ENCODE measurements around the gene NRXN3. TPM values are rescaled to one million over a fixed set of nuclear protein-coding genes. Genes with fewer than 3 reads are reported as not detected.
"Not testable (repeated sequence)": the region's sequence is repeated elsewhere in the genome, so short reads cannot be mapped to it uniquely, and the experiment has no call there.

NRXN3 gene
- total RNA-seq, 2 donors from 2014 or later: 1.2 to 7.8 TPM

DNA sequence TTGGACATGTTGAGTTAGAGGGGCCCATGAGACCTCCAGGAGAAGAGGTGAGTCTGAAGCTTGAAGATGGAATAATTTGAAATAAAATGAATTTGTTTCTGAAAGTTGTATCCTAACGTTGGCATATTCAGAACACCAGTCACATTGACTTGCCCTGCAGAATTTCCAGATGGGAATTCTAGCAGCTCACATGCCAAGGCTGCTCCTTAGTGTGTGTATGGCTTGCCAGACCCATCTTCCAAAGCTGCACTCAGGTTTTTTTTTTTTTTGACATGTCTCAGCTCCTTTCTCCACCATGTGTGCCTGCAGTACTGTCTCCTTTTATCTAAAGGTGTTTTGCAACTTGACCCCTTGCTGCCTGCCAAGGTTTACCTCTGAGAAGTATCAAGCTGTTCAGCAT is 261.9 kb downstream of the NRXN3 start:
- intact Hi-C loops (cut with DNase I): no loop called here
- no peak overlapping the region for H3K9ac ChIP-seq (ENCODE audit: low read depth in 2 of 2, low read length in 2 of 2)
- no peaks in the 10 kb centered on the region for H3K27me3 ChIP-seq
- H3K27ac ChIP-seq: no peak overlapping the region
- H3K4me1 ChIP-seq: no peaks in the 10 kb centered on the region
- no peak for DNase-seq
- no peaks in the 10 kb centered on the region for H3K36me3 ChIP-seq
- TF ChIP-seq, protein P1, sequence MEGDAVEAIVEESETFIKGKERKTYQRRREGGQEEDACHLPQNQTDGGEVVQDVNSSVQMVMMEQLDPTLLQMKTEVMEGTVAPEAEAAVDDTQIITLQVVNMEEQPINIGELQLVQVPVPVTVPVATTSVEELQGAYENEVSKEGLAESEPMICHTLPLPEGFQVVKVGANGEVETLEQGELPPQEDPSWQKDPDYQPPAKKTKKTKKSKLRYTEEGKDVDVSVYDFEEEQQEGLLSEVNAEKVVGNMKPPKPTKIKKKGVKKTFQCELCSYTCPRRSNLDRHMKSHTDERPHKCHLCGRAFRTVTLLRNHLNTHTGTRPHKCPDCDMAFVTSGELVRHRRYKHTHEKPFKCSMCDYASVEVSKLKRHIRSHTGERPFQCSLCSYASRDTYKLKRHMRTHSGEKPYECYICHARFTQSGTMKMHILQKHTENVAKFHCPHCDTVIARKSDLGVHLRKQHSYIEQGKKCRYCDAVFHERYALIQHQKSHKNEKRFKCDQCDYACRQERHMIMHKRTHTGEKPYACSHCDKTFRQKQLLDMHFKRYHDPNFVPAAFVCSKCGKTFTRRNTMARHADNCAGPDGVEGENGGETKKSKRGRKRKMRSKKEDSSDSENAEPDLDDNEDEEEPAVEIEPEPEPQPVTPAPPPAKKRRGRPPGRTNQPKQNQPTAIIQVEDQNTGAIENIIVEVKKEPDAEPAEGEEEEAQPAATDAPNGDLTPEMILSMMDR (IDR thresholded peaks at IDR 0.05): no peak
- no peak overlapping the region for H3K4me3 ChIP-seq
- H3K9me3 ChIP-seq: no peaks in the 10 kb centered on the region

DNA sequence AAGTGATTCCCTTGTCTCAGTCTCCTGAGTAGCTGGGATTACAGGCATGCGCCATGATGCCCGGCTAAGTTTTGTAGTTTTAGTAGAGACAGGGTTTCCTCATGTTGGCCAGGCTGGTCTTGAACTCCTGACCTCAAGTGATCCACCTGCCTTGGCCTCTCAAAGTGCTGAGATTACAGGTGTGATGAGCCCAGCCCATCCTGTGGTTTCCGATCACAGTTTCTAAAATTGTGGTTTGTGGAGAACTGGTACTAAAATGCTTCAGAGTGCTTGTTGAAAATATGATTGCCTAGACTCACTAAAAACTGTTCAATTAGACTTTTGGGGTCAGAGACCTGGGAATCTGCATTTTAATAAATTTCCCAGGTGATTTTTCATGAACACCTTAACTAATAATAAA is 267.3 kb downstream of the NRXN3 start:
- H3K27me3 ChIP-seq; H3K27ac ChIP-seq; H3K36me3 ChIP-seq; H3K4me3 ChIP-seq; H3K9ac ChIP-seq (ENCODE audit: low read depth in 2 of 2, low read length in 2 of 2); H3K4me1 ChIP-seq; H3K9me3 ChIP-seq; intact Hi-C loops (cut with DNase I); DNase-seq: not testable (repeated sequence)

DNA sequence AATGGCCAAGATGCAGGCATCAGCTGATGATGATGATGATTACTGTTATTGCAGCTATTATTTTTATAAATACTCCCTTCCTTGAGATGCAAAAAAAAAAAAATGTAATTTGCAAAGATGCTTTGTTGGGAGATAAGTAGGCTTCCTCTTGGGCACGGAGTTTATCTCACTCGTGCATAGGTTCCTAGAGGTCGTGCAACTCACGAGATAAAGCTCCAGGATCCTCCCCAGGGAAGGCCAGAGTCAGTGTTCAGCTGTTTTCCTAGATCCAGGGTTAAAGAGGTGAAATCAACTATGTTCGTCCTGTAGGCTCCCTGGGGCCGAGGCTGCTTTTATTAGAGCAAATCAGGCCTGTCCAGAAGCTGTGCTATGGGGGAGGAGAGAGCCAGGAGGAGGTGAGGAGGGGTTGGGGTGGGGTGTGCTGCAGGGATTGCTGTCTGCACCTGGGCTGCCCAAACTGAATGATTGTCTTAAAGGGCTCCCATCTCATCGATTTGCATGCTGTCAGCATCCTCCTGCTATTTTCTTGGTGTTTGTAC is 270.3 kb downstream of the NRXN3 start:
- Histone ChIP-seq H3K36me3 (no peaks in the 10 kb centered on the region), H3K27me3 (no peaks in the 10 kb centered on the region), H3K4me3 (no peak overlapping the region), H3K4me1 (no peaks in the 10 kb centered on the region), H3K9ac (ENCODE audit: low read depth in 2 of 2, low read length in 2 of 2) (no peak overlapping the region), H3K27ac (no peak overlapping the region), H3K9me3 (no peaks in the 10 kb centered on the region)
- TF ChIP-seq, protein P1 (IDR thresholded peaks at IDR 0.05): no peak
- intact Hi-C loops (cut with DNase I): no loop called here
- DNase-seq: no peak

DNA sequence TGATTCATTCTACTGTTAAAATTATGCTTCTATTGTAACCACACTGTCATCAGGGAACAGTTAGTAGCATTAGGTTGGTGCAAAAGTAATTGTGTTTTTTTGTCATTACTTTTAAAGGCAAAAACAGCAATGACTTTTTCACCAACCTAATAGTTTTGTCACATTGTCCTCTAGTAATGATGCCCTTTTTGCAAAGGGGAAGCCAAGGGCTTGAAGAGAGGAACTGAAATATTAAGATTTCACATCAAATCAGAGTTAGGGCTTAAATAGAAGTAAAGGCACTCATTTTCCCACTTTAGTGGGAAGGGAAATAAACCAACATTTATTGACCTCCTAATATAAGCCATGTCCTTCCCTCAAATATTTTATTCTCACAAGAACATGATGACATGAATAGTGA is 273.7 kb downstream of the NRXN3 start:
- DNase-seq: no peak
- no peak overlapping the region for H3K27ac ChIP-seq
- H3K4me1 ChIP-seq: no peaks in the 10 kb centered on the region
- H3K4me3 ChIP-seq: no peak overlapping the region
- no peaks in the 10 kb centered on the region for H3K9me3 ChIP-seq
- TF ChIP-seq, protein P1 (IDR thresholded peaks at IDR 0.05): no peak
- H3K36me3 ChIP-seq: no peaks in the 10 kb centered on the region
- intact Hi-C loops (cut with DNase I): no loop called here
- no peak overlapping the region for H3K9ac ChIP-seq (ENCODE audit: low read depth in 2 of 2, low read length in 2 of 2)
- H3K27me3 ChIP-seq: no peaks in the 10 kb centered on the region

DNA sequence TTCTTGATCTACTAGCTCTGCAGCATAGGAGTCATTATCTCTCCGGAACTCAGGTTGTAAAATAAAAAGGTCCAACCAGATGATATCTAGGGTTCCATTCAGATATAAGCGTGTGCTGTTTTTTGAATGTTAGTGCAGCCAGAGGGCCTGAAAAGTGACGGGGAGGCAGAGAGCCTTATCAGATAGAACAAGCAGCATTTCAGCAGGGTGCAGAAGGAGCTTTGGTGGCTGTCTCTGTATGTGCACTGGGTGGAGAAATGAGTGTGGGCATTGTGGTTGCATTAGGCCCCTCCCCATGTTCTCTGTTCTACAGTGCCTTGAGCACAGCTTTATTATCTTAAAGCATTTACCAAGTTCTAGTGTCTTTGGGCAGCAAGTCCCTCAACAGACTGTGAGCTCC is 275.1 kb downstream of the NRXN3 start:
- no peak overlapping the region for H3K9ac ChIP-seq (ENCODE audit: low read depth in 2 of 2, low read length in 2 of 2)
- intact Hi-C loops (cut with DNase I): loop anchor here (5.0 kb wide), 1 partner anchor 252 kb away; no protein-coding TSS in a partner anchor

DNA sequence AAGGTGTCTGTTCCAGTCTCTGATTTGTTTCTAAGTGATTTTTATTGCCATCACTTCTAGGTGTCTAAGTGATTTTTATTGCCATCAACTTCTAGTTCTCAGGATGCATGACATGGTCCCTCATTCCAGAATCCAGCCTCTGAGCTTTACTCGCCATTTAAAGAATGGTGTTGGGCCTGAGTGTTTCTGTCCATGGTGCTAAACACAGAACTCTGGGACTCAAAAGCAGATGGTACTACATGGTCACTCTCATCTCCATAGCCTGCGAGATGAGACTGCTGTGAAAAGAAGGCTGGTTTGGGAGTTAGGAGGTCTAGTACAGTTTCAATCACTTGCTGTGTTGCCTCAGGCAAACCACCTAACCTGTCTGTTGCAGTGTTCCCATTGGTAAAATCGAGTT is 276.6 kb downstream of the NRXN3 start:
- Histone ChIP-seq H3K36me3 (no peaks in the 10 kb centered on the region), H3K27me3 (no peaks in the 10 kb centered on the region), H3K4me1 (no peaks in the 10 kb centered on the region), H3K9ac (ENCODE audit: low read depth in 2 of 2, low read length in 2 of 2) (no peak overlapping the region), H3K9me3 (no peaks in the 10 kb centered on the region), H3K27ac (no peak overlapping the region), H3K4me3 (no peak overlapping the region)
- no peak for DNase-seq
- TF ChIP-seq, protein P1 (IDR thresholded peaks at IDR 0.05): no peak
- intact Hi-C loops (cut with DNase I): loop anchor here (5.0 kb wide), 1 partner anchor 250 kb away; no protein-coding TSS in a partner anchor

More for the DNA sequence above, 275.1 kb downstream of the NRXN3 start:
- Histone ChIP-seq H3K27me3 (no peaks in the 10 kb centered on the region), H3K27ac (no peak overlapping the region), H3K36me3 (no peaks in the 10 kb centered on the region), H3K9me3 (no peaks in the 10 kb centered on the region), H3K4me1 (no peaks in the 10 kb centered on the region), H3K4me3 (no peak overlapping the region)
- TF ChIP-seq, protein P1 (IDR thresholded peaks at IDR 0.05): no peak
- no peak for DNase-seq

Data from colonic mucosa (tissue), 4 donors.